Loucy (cell line): ENCODE measurements around the gene TXNDC17.

Experiments
- CTCF ChIP-seq: fragments of 200-600 bp; sonication (generic); conservative IDR thresholded peaks from 2 replicates; pipeline ENCODE4 v1.5.1; 2014; ENCODE audit warnings: mild to moderate bottlenecking, antibody characterized with exemption, low read length
- EZH2phosphoT487 ChIP-seq: fragments of 200-600 bp; IDR thresholded peaks from 2 replicates; pipeline ENCODE4 v1.6.1; 2018; ENCODE audit warnings: antibody characterized with exemption, mild to moderate bottlenecking, moderate library complexity, borderline replicate concordance

DNA sequence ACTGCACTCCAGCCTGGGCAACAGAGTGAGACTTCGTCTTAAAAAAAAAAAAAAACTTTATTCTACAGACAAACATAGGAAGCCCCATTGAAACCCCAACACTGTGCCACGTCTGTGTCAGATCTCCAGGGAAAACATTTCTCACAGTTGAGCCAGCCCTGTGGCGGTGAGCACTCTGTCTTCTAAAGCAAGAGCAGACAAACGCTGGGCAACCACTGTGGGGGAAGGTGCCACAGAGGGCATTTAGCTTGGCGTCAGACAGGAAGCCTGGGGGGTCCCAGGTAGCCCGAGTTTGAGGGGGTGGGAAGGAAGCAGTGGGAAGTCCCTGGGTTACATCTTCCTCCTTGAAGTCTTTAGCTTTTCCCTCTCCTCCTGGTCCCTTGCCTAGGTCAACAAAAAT lies 26.7 kb downstream of the TXNDC17 start:
- TF ChIP-seq CTCF, result no peak
- no peak for TF ChIP-seq EZH2phosphoT487
